ENCODE measurements around the gene PLEK2.
"Not testable (repeated sequence)": the region's sequence is repeated elsewhere in the genome, so short reads cannot be mapped to it uniquely, and the experiment has no call there.

PLEK2 gene

DNA sequence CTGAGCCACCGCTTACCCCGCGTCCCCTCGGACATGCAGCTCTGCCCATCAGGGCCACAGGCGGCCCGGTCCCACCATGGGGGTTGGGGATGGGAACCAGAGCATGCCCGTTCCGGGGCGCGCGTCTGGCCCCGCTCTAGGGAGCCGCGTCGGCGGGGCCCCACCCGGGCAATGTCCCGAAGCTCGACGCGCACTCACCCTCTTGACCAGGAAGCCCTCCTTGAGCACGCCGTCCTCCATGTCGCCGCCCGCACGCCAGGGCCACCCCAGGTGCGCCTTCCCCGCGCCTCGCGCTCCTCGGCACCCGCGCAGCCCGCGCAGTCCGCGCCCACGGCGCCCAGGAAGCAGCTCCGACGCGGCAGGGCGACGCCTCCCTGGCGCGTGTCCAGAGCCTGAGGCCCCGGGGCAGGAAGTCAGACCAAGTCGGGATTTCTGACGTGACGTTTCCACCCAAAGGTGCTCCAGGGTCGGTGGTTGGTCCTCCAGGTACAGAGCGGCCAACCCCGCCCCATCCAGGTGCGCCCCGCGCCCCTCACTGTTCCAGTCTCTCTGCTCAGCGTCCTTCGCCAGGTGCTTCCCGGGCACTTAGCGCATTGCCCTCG is at the start of gene PLEK2:
PLEK2 (minus strand) TSS at position 346 of the 602 bp plus-strand sequence; CDS start at position 240, 106 bp downstream.
- DNase-seq: peak; percentile 27 to 60

DNA sequence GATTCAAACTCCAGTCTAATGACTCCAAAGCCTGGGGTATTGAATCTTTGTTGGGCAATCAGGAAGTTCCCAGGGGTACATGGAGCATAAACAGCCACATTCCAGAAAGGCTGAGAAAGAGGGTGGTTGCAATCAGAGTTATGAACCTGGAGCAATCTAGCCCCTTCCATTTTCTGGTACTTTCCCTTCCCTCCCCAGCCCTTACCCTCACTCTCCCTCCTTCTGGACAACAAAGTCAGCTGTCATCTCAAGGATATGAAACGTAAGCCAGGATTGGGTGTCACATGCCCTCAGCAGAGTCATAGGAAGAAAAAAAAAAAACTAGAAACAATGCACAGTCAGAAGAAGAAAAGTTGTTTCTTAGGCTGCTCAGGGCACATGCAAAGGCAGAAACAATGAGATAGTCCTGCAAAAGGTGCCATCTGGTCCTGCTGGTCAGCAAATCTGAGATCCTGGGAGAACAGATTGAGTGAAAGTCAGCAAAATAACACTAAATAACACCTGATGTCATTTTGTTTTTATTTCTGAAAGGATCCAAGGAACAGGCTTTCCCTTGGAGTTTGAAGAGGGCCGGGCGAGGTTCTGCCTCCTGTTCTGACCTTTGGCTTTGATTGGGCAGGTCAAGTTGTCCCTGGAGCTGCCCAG is 49.5 kb upstream of the PLEK2 start:
- no peak for DNase-seq

- DNase-seq: no peak
Observed at GRCh38 chr14:67459336-67459735, 47.4 kb upstream of the PLEK2 start.

- no peak for DNase-seq
Observed at GRCh38 chr14:67457782-67458181, 45.8 kb upstream of the PLEK2 start.

DNA sequence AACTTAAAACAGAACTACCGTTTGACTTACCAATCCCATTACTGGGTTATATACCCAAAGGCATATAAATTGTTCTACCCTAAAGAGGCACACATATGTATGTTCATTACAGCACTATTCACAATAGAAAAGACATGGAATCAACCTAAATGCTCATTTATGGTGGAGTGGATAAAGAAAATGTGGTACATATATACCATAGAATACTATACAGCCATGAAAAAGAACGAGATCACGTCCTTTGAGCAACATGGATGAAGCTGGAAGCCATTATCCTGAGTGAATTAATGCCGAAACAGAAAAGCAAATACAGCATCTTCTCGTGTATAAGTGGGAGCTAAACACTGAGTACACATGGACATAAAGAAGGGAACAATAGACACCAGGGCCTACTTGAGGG is 44.8 kb upstream of the PLEK2 start:
- no peak for DNase-seq

- DNase-seq: no peak
Observed at GRCh38 chr14:67453575-67454300, 41.8 kb upstream of the PLEK2 start.

- DNase-seq: not testable (repeated sequence)
Observed at GRCh38 chr14:67451667-67452066, 39.7 kb upstream of the PLEK2 start.

DNA sequence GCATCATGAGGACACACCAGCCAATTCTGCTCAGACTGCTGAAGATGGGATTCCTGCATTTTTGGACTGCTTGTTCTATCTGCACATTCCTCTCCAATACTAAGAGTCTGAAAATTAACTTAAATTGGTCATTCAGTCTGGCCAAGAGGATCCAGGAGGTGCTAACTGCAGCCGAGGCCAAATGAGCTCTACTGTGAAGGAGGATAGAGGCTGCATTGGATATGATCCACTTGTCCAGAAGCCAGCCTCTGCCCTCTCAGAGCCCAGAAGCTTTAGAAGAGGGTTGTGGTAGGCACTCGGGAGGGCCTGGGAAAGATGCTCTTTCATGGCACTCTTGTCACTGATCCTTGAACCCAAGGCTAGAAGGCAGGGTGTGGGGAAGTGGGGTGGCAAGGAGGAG is 37.1 kb upstream of the PLEK2 start:
- DNase-seq: no peak

GRCh38 chr14:67447033-67447381 is 35.0 kb upstream of the PLEK2 start:
- DNase-seq: no peak

GRCh38 chr14:67446371-67447032 is 34.5 kb upstream of the PLEK2 start:
- no peak for DNase-seq

GRCh38 chr14:67444395-67444794 is 32.4 kb upstream of the PLEK2 start:
- no peak for DNase-seq

- no peak for DNase-seq
Observed at GRCh38 chr14:67442139-67442906, 30.4 kb upstream of the PLEK2 start.

DNA sequence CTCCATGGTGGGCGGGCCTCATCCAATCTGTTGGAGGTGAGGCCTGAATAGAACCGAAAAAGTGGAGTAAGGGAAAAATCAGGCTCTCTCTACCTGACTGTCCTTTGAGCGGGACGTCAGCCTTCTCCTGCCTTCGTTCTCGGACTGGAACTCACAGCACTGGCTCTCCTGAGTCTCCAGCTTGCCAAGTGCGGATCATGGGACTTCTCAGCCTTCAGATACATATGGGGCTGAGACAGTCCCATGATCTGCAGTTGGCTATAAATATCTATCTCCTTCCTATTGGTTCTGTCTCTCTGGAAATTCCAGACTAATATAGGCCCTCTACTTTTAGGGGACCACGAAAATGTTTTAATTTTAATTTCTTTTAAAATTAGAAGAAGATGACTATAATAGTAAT is 29.7 kb upstream of the PLEK2 start:
- no peak for DNase-seq

DNA sequence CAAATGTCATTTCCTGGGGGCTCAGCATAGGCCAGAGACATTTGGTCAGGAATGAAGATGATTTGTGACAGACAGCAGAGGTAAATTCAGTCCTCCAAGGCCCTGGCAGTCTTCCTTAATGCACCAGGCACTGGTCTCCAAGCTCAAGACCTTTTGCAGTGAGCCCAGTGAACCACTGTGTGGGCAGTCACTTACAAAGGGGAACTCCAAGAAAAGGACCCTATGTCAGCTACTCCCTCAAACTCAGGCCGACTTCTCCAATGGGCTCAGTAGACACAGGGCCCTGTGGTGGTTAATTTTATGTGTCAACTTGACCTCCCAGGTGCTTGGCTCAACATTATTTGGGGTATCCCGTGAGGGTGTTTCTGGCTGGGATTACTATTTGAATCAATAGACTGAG is 29.3 kb upstream of the PLEK2 start:
- DNase-seq: no peak

DNA sequence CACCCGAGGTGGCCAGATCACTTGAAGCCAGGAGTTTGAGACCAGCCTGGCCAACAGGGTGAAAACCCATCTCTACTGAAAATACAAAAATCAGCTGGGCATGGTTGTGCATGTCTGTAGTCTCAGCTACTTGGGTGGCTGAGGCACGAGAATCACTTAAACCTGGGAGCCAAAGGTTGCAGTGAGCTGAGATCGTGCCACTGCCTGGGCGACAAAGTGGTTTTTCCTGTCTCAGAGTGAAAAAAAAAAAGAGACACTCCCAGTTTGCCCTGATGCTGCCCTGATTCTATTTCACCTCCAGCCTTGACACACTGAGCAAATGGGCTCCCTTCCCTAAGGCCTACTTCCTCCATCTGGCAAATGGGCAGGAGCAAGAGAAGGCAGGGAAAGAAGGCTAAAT is 28.5 kb upstream of the PLEK2 start:
- no peak for DNase-seq

DNA sequence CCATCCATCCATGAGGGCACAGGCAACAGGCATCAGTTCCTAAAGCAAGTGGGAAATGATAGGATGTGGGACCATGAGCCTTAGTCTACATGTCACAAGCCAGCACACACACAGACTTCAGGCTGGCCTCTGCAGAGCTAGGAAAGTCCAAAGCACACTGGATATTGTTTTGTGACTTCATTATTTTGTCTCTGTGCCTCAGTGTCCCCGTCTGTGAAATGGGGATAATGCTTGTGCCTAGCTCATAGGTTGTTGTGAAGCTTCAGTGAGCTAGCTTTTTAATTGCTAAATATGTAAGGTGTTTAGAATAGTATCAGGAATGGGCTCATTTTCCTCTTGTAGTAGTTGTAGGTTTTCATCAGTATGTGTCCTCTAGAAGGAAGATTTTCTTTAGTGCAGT is 27.0 kb upstream of the PLEK2 start:
- DNase-seq: no peak

DNA sequence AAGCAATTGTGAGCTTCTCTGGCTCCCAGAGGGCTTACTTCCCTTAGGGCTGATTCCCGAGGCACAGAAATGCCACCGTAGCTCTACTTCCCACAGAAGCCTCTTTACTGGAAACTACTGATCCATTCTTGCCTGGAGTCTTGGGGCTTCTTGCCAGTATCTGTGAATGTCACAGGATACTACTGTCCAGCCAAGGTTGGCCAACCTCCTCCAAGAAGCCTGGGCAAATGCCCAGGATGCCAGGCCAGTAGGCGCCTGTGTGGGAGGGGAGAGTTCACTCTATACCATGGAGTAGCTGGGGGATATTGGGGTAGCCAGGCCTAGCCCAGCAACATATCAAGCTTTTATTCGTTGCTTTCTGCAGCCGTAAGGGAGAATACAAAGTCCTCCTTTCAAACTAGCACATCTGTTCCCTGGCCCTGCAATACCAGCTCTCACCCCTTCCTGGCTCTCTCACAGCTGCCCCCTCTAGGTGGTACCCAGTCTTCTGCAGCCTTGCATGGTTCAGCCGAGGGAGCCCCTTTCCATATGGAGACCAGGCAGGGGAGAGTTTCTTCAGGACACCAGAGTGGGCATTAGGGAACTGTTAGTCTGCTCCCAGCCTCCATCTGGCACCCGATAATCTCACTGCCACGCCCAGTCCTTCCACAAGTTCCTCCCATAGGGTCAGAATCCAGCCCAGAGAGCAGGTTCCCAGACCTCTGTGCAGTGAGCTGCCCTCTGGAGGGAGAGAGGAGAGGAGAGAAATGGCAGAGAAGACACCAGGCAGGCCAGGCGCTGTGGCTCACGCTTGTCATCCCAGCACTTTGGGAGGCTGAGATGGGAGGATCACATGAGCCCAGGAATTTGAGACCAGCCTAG is 24.3 kb upstream of the PLEK2 start:
- no peak for DNase-seq

DNA sequence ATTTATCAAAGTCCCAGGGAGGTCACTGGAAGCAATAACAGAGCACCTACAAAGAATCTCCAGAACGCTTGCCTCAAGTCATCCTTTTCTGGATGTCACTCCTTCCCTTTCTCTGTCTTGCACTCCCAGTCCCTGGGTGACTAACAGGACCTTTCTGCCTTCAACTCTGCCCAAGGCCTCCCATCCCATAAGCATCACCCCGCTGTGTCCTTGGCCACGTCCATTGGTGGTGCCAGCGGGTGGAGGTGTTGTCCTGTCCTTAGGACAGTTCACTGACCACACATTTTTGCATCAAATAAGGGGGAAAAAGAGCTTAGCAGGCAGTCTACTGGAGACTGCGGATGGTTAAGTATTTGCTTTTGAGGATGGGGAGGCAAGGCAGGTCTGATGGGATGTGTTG is 23.6 kb upstream of the PLEK2 start:
- no peak for DNase-seq

- DNase-seq: no peak
Observed at GRCh38 chr14:67432050-67432564, 20.1 kb upstream of the PLEK2 start.

DNA sequence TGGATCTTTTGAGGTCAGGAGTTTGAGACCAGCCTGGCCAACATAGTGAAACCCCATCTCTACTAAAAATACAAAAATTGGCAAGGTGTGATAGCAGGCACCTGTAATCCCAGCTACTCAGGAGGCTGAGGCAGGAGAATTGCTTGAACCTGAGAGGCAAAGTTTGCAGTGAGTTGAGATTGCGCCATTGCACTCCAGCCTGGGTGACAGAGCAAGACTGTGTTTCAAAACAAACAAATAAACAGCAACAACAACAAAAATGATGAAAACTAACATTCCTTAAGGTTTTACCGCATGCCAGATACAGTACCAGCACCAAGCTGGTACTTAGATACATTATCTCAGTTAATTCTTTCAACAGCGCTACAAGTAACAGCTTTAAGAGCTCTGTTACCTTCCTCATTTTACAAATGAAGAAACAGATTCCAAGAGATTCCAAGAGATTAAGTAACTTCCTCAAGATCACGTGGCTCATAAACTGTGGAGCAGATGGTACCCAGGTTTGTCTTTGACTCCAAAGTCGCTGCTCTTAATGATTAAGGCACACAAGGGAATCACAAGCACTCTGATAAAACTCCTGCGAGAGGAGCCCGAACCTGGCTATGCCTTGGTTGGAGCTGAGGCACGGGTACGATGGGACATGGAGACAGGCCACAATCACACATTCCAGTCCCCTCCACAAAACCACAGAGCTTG is 17.7 kb upstream of the PLEK2 start:
- no peak for DNase-seq

GRCh38 chr14:67428501-67429031 is 16.6 kb upstream of the PLEK2 start:
- DNase-seq: no peak
